ENCODE results near the gene TNXB. TPM values are rescaled to one million over a fixed set of nuclear protein-coding genes. Genes with fewer than 3 reads are reported as not detected.

The TNXB gene
- total and polyA plus RNA-seq, 2 experiments from 2014 or later, result 2.0 to 6.0 TPM

GRCh38 chr6:32085759-32086459, 23.2 kb downstream of the TNXB start:
- Histone ChIP-seq H3K9me2 (ENCODE audit: insufficient read depth) (no peaks in the 10 kb centered on the region), H3K4me2 (0 out of 2 replicates have a peak overlapping the region, but pooled peaks have one; percentile 72), H3F3A (replicated peaks; ENCODE audit: low read depth) (no peaks in the 10 kb centered on the region), H3K4me1 (ENCODE audit: insufficient read depth) (peaks cover 3% of the 10 kb centered on the region; the same call in 1 of the 2 replicates), H3K4me3 (no peak overlapping the region), H3K27me3 (ENCODE audit: insufficient read depth) (peaks cover 11% of the 10 kb centered on the region), H4K20me1 (replicated peaks; ENCODE audit: insufficient read depth) (no peaks in the 10 kb centered on the region), H3K79me2 (replicated peaks; ENCODE audit: insufficient read depth) (no peaks in the 10 kb centered on the region), H3K27ac (ENCODE audit: low read depth) (no peak overlapping the region), H3K36me3 (ENCODE audit: insufficient read depth) (no peaks in the 10 kb centered on the region), H2AFZ (no peak overlapping the region)
- no peaks in the 10 kb centered on the region; the same call in 2 of the 3 replicates for H3K9me3 Mint-ChIP-seq
- no peak overlapping the region for H3K27ac Mint-ChIP-seq
- peaks cover 24% of the 10 kb centered on the region for H3K27me3 Mint-ChIP-seq (ENCODE audit: insufficient read depth, low read depth, poor library complexity)
- peaks cover 16% of the 10 kb centered on the region for H3K4me1 Mint-ChIP-seq
- no peak for DNase-seq (ENCODE audit: low spot score)
- TF ChIP-seq REST (IDR thresholded peaks at IDR 0.05; ENCODE audit: unreplicated experiment) (no peak), CTCF (conservative IDR thresholded peaks at IDR 0.05; ENCODE audit: low read depth in 2 of 2) (peak in 1 of 2 experiments; percentile 47; a peak in 2 of 4 replicates)
- no peak for ATAC-seq
- H3K4me3 Mint-ChIP-seq, result peak overlapping the region; percentile 26; the same call in 2 of the 3 replicates
- H3K36me3 Mint-ChIP-seq (ENCODE audit: low read depth), result no peaks in the 10 kb centered on the region; the same call in 2 of the 3 replicates

GRCh38 chr6:32084780-32085179, 24.4 kb downstream of the TNXB start:
- Histone ChIP-seq H3K9me2 (ENCODE audit: insufficient read depth) (no peaks in the 10 kb centered on the region), H2AFZ (no peak overlapping the region), H3K27me3 (ENCODE audit: insufficient read depth) (peaks cover 11% of the 10 kb centered on the region), H3K4me2 (no peak overlapping the region), H3K4me1 (ENCODE audit: insufficient read depth) (peaks cover 3% of the 10 kb centered on the region; the same call in 1 of the 2 replicates), H3K79me2 (replicated peaks; ENCODE audit: insufficient read depth) (no peaks in the 10 kb centered on the region), H4K20me1 (replicated peaks; ENCODE audit: insufficient read depth) (no peaks in the 10 kb centered on the region), H3K4me3 (no peak overlapping the region), H3F3A (replicated peaks; ENCODE audit: low read depth) (no peaks in the 10 kb centered on the region), H3K27ac (ENCODE audit: low read depth) (no peak overlapping the region), H3K36me3 (ENCODE audit: insufficient read depth) (no peaks in the 10 kb centered on the region)
- no peak for ATAC-seq
- Mint-ChIP-seq H3K27ac (no peak overlapping the region), H3K27me3 (ENCODE audit: insufficient read depth, low read depth, poor library complexity) (peaks cover 24% of the 10 kb centered on the region), H3K4me1 (peaks cover 16% of the 10 kb centered on the region), H3K9me3 (no peaks in the 10 kb centered on the region; the same call in 2 of the 3 replicates), H3K4me3 (no peak overlapping the region), H3K36me3 (ENCODE audit: low read depth) (no peaks in the 10 kb centered on the region; the same call in 2 of the 3 replicates)
- no peak for DNase-seq (ENCODE audit: low spot score)
- no peak for TF ChIP-seq NANOG (IDR thresholded peaks at IDR 0.05; ENCODE audit: borderline replicate concordance)
- TF ChIP-seq STAT1 (IDR thresholded peaks at IDR 0.05; ENCODE audit: unreplicated experiment), result no peak
- TF ChIP-seq ZNF331 (CRISPR knock-in tag; IDR thresholded peaks at IDR 0.05; ENCODE audit: low read depth), result no peak
- no peak for TF ChIP-seq EZH2 (IDR thresholded peaks at IDR 0.05; ENCODE audit: low read depth, unreplicated experiment)
- TF ChIP-seq POLR2AphosphoS5 (IDR thresholded peaks at IDR 0.05; ENCODE audit: low read depth), result no peak
